GM12878 (cell line): Measurements from ENCODE around the gene NQO1. TPM values are rescaled to one million over a fixed set of nuclear protein-coding genes. Genes with fewer than 3 reads are reported as not detected.
A peak's percentile ranks its signal among the peaks of the same experiment; 100 is the strongest.

Experiments
- ATAC-seq: fragments of 200-7000 bp; cut with Tn5 transposase; 3 replicates; pipeline ENCODE4 v1.9.1; 2020; ENCODE audit warnings: mild to moderate bottlenecking, moderate library complexity
- BruUV-seq: library from RNA; stranded (reverse); fragments of 400-500 nt; replicated peaks from 2 replicates; lab custom pipeline; 2021; lab: Mats Ljungman, UMichigan
- CTCF ChIA-PET: fragments of 300-600 bp; sonication (Branson Sonifier 250); formaldehyde crosslinking; extraction: SDS; loops from one replicate; lab custom pipeline; 2021; ENCODE audit warnings: inconsistent platforms; lab: Yijun Ruan, JAX
- POLR2A ChIA-PET: fragments of 350-600 bp; formaldehyde crosslinking; extraction: SDS; loops from one replicate; lab custom pipeline; 2021; ENCODE audit warnings: inconsistent platforms; lab: Charles Lee
- RAD21 ChIA-PET: fragments of 300-600 bp; sonication (Branson Sonifier 250); formaldehyde crosslinking; loops from one replicate; lab custom pipeline; 2023; ENCODE audit warnings: antibody characterized with exemption; ENCODE audit not compliant: unreplicated experiment; lab: Charles Lee
- SMC1A ChIA-PET: fragments of 300-600 bp; sonication (Branson Sonifier 250); formaldehyde crosslinking; loops from one replicate; lab custom pipeline; 2023; ENCODE audit not compliant: unreplicated experiment, uncharacterized antibody; lab: Charles Lee
- DNase-seq: peaks from one replicate; pipeline ENCODE4 v3.0.0-alpha.2; 2011; ENCODE audit warnings: low read depth, low spot score
- FAIRE-seq: peaks from 3 replicates; lab custom pipeline; 2011; peaks lifted over from hg19 to GRCh38; lab: Jason Lieb, UNC
- H2AFZ ChIP-seq: 2 replicates; pipeline ENCODE4 v1.6.0; 2011; ENCODE audit warnings: low read depth, low read length, control low read depth; ENCODE audit not compliant: control insufficient read depth
- H3K27ac ChIP-seq: 2 replicates; pipeline ENCODE4 v1.5.1; 2011; ENCODE audit warnings: control low read depth; ENCODE audit not compliant: control insufficient read depth, insufficient read depth
- H3K27me3 ChIP-seq, 2 experiments: replicated peaks in 1 of 2; 2 replicates each; pipeline versions ENCODE4 v1.6.0 to v1.6.1; 2011; ENCODE audit warnings: low read length in 1 of 2; ENCODE audit not compliant: control insufficient read depth in 2 of 2, insufficient read depth in 2 of 2
- H3K36me3 ChIP-seq, 2 experiments: 2 replicates each; pipeline ENCODE4 v1.5.1; 2011; ENCODE audit warnings: low read length in 1 of 2; ENCODE audit not compliant: control insufficient read depth in 2 of 2, insufficient read depth in 2 of 2
- H3K4me1 ChIP-seq: 2 replicates; pipeline ENCODE4 v1.6.1; 2011; ENCODE audit warnings: mild to moderate bottlenecking, low read length, moderate library complexity, mixed read lengths; ENCODE audit not compliant: control insufficient read depth, insufficient read depth
- H3K4me2 ChIP-seq: 2 replicates; pipeline ENCODE4 v1.6.0; 2011; ENCODE audit warnings: control low read depth; ENCODE audit not compliant: control insufficient read depth, insufficient read depth
- H3K4me3 ChIP-seq: fragments of 200-600 bp; sonication (generic); 2 replicates; pipeline ENCODE4 v1.5.1; 2016
- H3K79me2 ChIP-seq: 2 replicates; pipeline ENCODE4 v1.6.0; 2011; ENCODE audit warnings: low read length; ENCODE audit not compliant: control insufficient read depth, insufficient read depth
- H3K9ac ChIP-seq: 2 replicates; pipeline ENCODE4 v1.8.0; 2011; ENCODE audit warnings: low read length, control low read depth, mixed read lengths; ENCODE audit not compliant: control insufficient read depth, insufficient read depth
- H3K9me3 ChIP-seq: replicated peaks from 3 replicates; pipeline ENCODE4 v1.5.1; 2011; ENCODE audit warnings: mild to moderate bottlenecking, low read length; ENCODE audit not compliant: control insufficient read depth, insufficient read depth
- H4K20me1 ChIP-seq: 2 replicates; pipeline ENCODE4 v1.6.0; 2011; ENCODE audit not compliant: control insufficient read depth, insufficient read depth
- BACH1 ChIP-seq: fragments of 450-650 bp; IDR thresholded peaks from 2 replicates; pipeline ENCODE4 v1.6.1; 2017; ENCODE audit warnings: mild to moderate bottlenecking, borderline replicate concordance
- JUND ChIP-seq: IDR thresholded peaks from 2 replicates; pipeline ENCODE4 v1.6.1; 2012; ENCODE audit warnings: low read depth, mild to moderate bottlenecking, low read length, improper control_type of control experiment, moderate library complexity
- POLR2AphosphoS2 ChIP-seq: IDR thresholded peaks from 2 replicates; pipeline ENCODE4 v1.6.1; 2011; ENCODE audit warnings: low read depth, mild to moderate bottlenecking, low read length, improper control_type of control experiment, moderate library complexity
- RB1 ChIP-seq: fragments of 450-650 bp; formaldehyde crosslinking; IDR thresholded peaks from 2 replicates; pipeline ENCODE4 v1.6.1; 2017; ENCODE audit warnings: mild to moderate bottlenecking, borderline replicate concordance
- SMC3 ChIP-seq: IDR thresholded peaks from 2 replicates; pipeline ENCODE4 v1.6.1; 2011; ENCODE audit warnings: low read length, improper control_type of control experiment, borderline replicate concordance
- WGBS: methylation state at CpG from one replicate; pipeline ENCODE4 v1.1.6; 2016; ENCODE audit warnings: low lambda C conversion rate; ENCODE audit not compliant: insufficient replicate concordance, insufficient coverage; ENCODE audit errors: missing lambda C conversion rate; 5-methylcytosine and 5-hydroxymethylcytosine counted together
- in situ Hi-C: fragments of 300-500 bp; cut with MboI; formaldehyde crosslinking; loops from 9 replicates; pipeline ENCODE4 v1.14.3; 2018; ENCODE audit warnings: mixed read lengths
- intact Hi-C: fragments of 100-400 bp; cut with micrococcal nuclease; formaldehyde crosslinking; loops from one replicate; pipeline ENCODE4 v1.14.2; 2022; ENCODE audit not compliant: unreplicated experiment
- polyA plus RNA-seq, 11 experiments: library from polyadenylated mRNA; depleted of rRNA in 4 of 11; unstranded in 6 of 11; stranded (reverse) in 5 of 11; fragments of >200 nt; fragmentation: Nextera tagmentation in 4 of 11; fragmentation: Illumina TruSeq in 1 of 11; extraction: Ambion mirVana in 4 of 11; extraction: Trizol in 1 of 11; gene quantifications; 1 replicate in 1 of 11; 2 replicates in 10 of 11; pipeline versions ENCODE4 v1.2.1 to v1.2.3, GENCODE V29; 2011 to 2016; ENCODE audit warnings: inconsistent platforms in 2 of 11, missing spikeins in 2 of 11, low read depth in 1 of 11
- total RNA-seq, 4 experiments: library from RNA; depleted of rRNA in 3 of 4; stranded (reverse); fragments of >200 nt in 3 of 4; fragmentation: Illumina TruSeq in 1 of 4; extraction: Trizol in 1 of 4; gene quantifications; 2 replicates each; pipeline versions ENCODE4 v1.2.1 to v1.2.3, GENCODE V29; 2013 to 2021
- TF ChIP-seq, protein P1 (sequence below): fragments of 450-650 bp; IDR thresholded peaks from 2 replicates; pipeline ENCODE4 v1.6.1; 2014; ENCODE audit warnings: mild to moderate bottlenecking
- TF ChIP-seq, protein P2 (sequence below): fragments of 450-650 bp; IDR thresholded peaks from 2 replicates; pipeline ENCODE4 v1.6.1; 2017; ENCODE audit warnings: borderline replicate concordance
- TF ChIP-seq, protein P3 (sequence below): IDR thresholded peaks from 2 replicates; pipeline ENCODE4 v1.6.1; 2012; ENCODE audit warnings: mild to moderate bottlenecking, low read depth, low read length

Gene NQO1
- total and polyA plus RNA-seq, 10 of the 15 experiments (the other 5 are each of a cell fraction or from before 2014, with no cell fraction given), result 24.6 to 84.9 (median 34.6) TPM

DNA sequence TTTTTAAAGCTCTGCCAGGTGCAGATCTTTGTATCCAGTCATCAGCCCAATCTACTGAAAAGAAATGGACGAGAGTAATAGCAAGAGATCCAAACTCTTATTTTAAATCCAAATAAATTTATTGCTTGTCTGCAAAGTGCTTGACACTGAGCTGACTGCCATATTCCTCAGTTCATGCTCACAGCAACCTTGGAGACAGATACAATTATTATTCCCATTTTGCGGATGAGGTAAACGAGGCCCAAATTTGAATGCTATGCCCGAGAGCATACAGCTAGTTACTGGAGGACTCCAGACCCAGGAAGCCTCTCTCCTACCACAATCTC lies 27.7 kb upstream of the NQO1 start (continued):
- TF ChIP-seq, protein P1, sequence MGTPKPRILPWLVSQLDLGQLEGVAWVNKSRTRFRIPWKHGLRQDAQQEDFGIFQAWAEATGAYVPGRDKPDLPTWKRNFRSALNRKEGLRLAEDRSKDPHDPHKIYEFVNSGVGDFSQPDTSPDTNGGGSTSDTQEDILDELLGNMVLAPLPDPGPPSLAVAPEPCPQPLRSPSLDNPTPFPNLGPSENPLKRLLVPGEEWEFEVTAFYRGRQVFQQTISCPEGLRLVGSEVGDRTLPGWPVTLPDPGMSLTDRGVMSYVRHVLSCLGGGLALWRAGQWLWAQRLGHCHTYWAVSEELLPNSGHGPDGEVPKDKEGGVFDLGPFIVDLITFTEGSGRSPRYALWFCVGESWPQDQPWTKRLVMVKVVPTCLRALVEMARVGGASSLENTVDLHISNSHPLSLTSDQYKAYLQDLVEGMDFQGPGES, result no peak
- TF ChIP-seq SMC3 (no peak), BACH1 (no peak)
- TF ChIP-seq, protein P2, sequence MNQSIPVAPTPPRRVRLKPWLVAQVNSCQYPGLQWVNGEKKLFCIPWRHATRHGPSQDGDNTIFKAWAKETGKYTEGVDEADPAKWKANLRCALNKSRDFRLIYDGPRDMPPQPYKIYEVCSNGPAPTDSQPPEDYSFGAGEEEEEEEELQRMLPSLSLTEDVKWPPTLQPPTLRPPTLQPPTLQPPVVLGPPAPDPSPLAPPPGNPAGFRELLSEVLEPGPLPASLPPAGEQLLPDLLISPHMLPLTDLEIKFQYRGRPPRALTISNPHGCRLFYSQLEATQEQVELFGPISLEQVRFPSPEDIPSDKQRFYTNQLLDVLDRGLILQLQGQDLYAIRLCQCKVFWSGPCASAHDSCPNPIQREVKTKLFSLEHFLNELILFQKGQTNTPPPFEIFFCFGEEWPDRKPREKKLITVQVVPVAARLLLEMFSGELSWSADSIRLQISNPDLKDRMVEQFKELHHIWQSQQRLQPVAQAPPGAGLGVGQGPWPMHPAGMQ, result no peak

DNA sequence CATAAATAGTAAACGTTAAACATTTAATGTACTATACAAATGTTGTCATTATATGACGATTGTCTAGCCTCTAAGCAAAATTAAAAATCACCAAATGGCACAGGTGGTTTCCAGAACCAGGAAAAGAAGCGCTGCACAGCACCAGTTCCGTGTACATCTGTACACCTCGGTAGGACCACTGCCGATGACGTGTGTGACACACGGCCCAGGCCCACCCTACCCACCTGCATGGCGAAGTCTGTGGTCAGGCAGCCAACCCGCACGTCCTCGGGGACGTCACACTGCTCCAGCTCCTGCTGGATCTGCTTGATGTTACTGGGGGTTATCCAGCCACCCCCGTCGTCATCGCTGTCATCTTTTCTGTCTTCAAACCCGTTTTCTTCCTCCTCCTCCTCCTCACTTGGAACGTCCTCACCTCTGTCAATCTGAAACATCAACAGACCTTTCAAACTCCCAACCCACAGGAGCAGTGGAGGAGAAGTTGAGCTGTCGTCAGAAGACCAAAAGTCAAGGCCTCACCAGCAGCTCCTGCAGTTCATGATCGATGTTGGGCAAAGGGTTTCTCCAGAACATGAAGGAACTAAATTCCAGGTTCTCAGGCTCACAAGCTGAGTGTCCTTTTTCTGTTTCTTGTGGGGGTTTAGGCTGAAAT lies 22.5 kb upstream of the NQO1 start:
- ATAC-seq, result no peak
- POLR2A ChIA-PET, result interaction anchor here (0.7 kb wide), 1 partner anchor 9 kb away, joined by 4 read pairs; no protein-coding TSS in a partner anchor

More for the DNA sequence above, 22.5 kb upstream of the NQO1 start:
- FAIRE-seq (no peak), DNase-seq (no peak)
- TF ChIP-seq JUND (no peak), RB1 (no peak), POLR2AphosphoS2 (no peak)
- TF ChIP-seq, protein P3, sequence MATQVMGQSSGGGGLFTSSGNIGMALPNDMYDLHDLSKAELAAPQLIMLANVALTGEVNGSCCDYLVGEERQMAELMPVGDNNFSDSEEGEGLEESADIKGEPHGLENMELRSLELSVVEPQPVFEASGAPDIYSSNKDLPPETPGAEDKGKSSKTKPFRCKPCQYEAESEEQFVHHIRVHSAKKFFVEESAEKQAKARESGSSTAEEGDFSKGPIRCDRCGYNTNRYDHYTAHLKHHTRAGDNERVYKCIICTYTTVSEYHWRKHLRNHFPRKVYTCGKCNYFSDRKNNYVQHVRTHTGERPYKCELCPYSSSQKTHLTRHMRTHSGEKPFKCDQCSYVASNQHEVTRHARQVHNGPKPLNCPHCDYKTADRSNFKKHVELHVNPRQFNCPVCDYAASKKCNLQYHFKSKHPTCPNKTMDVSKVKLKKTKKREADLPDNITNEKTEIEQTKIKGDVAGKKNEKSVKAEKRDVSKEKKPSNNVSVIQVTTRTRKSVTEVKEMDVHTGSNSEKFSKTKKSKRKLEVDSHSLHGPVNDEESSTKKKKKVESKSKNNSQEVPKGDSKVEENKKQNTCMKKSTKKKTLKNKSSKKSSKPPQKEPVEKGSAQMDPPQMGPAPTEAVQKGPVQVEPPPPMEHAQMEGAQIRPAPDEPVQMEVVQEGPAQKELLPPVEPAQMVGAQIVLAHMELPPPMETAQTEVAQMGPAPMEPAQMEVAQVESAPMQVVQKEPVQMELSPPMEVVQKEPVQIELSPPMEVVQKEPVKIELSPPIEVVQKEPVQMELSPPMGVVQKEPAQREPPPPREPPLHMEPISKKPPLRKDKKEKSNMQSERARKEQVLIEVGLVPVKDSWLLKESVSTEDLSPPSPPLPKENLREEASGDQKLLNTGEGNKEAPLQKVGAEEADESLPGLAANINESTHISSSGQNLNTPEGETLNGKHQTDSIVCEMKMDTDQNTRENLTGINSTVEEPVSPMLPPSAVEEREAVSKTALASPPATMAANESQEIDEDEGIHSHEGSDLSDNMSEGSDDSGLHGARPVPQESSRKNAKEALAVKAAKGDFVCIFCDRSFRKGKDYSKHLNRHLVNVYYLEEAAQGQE, result no peak
- TSS peak; percentile 6 for BruUV-seq
- no peak overlapping the region for H3K27ac ChIP-seq
- ChIA-PET SMC1A (interaction anchor here (0.9 to 1.0 kb wide), 2 partner anchors 13 to 353 kb away, joined by 3 to 5 read pairs; no protein-coding TSS in a partner anchor), CTCF (interaction anchor here (0.7 to 1.3 kb wide), 4 partner anchors 20 to 40 kb away, joined by 3 read pairs; no protein-coding TSS in a partner anchor), RAD21 (no interaction called here)
- intact Hi-C loops (no loop called here), in situ Hi-C loops (no loop called here)
- no peak overlapping the region for H3K9ac ChIP-seq
- no peaks in the 10 kb centered on the region for H3K27me3 ChIP-seq
- H3K79me2 ChIP-seq, result peaks cover 32% of the 10 kb centered on the region
- H3K9me3 ChIP-seq, result no peaks in the 10 kb centered on the region
- WGBS, result 83% methylated on average over 20 of the region's 20 CpGs
- no peak overlapping the region for H3K4me3 ChIP-seq
- H3K4me2 ChIP-seq, result no peak overlapping the region
- H3K4me1 ChIP-seq, result peaks cover 5% of the 10 kb centered on the region
- H2AFZ ChIP-seq, result no peak overlapping the region
- H3K36me3 ChIP-seq, result peaks cover 24 to 46% of the 10 kb centered on the region in 2 experiments
- no peaks in the 10 kb centered on the region for H4K20me1 ChIP-seq
